ENCODE results near the gene ITFG2. TPM values are rescaled to one million over a fixed set of nuclear protein-coding genes. Genes with fewer than 3 reads are reported as not detected.
"Not testable (repeated sequence)": the region's sequence is repeated elsewhere in the genome, so short reads cannot be mapped to it uniquely, and the experiment has no call there.

Gene ITFG2
- 19.7 and 22.7 TPM in 2 replicates for total RNA-seq (2014; rRNA removed; shearing (Covaris generic))

GRCh38 chr12:2812290-2813213 lies at the start of gene ITFG2:
TSS of gene ITFG2 (plus strand) at chr12:2812668. CDS start at chr12:2812761, 93 bp downstream.
- H3K9me3 ChIP-seq (replicated peaks) = no peaks in the 10 kb centered on the region
- H3K27ac ChIP-seq = peak within 1 kb of the TSS; percentile 81

GRCh38 chr12:2764398-2764797 lies 48.1 kb upstream of the ITFG2 start:
- H3K36me3 ChIP-seq = no peaks in the 10 kb centered on the region
- DNase-seq (ENCODE audit: low read depth in 1 of 2, low spot score in 2 of 2) = no peak
- no peak overlapping the region for H3K27ac ChIP-seq
- H3K4me3 ChIP-seq = no peak overlapping the region
- H3K27me3 ChIP-seq (replicated peaks) = peaks cover 33% of the 10 kb centered on the region
- no peaks in the 10 kb centered on the region for H3K9me3 ChIP-seq (replicated peaks)
- H3K4me1 ChIP-seq (replicated peaks) = no peaks in the 10 kb centered on the region

More at GRCh38 chr12:2812290-2813213, at the start of gene ITFG2:
- H3K4me3 ChIP-seq = peak within 1 kb of the TSS; percentile 69
- no peaks in the 10 kb centered on the region for H3K27me3 ChIP-seq (replicated peaks)
- H3K36me3 ChIP-seq = peaks cover 19% of the 10 kb centered on the region
- DNase-seq (ENCODE audit: low read depth in 1 of 2, low spot score in 2 of 2) = peak; percentile 99 to 100
- 0 out of 2 replicates have a peak, but pooled peaks cover 7% of the 10 kb centered on the region for H3K4me1 ChIP-seq (replicated peaks)

- Histone ChIP-seq H3K36me3 (no peaks in the 10 kb centered on the region), H3K9me3 (replicated peaks) (no peaks in the 10 kb centered on the region), H3K4me1 (replicated peaks) (no peaks in the 10 kb centered on the region), H3K27me3 (replicated peaks) (peaks cover 31% of the 10 kb centered on the region), H3K4me3 (no peak overlapping the region), H3K27ac (no peak overlapping the region)
- no peak for DNase-seq (ENCODE audit: low read depth in 1 of 2, low spot score in 2 of 2)
These were observed 47.4 kb upstream of the ITFG2 start for GRCh38 chr12:2765052-2765451.

- no peak for DNase-seq (ENCODE audit: low read depth in 1 of 2, low spot score in 2 of 2)
- Histone ChIP-seq H3K4me1 (replicated peaks) (no peaks in the 10 kb centered on the region), H3K36me3 (no peaks in the 10 kb centered on the region), H3K4me3 (no peak overlapping the region), H3K27me3 (replicated peaks) (peaks cover 31% of the 10 kb centered on the region), H3K9me3 (replicated peaks) (no peaks in the 10 kb centered on the region), H3K27ac (no peak overlapping the region)
These were observed 46.9 kb upstream of the ITFG2 start for GRCh38 chr12:2765608-2766007.

- Histone ChIP-seq H3K36me3 (no peaks in the 10 kb centered on the region), H3K4me1 (replicated peaks) (no peaks in the 10 kb centered on the region), H3K27ac (no peak overlapping the region), H3K9me3 (replicated peaks) (no peaks in the 10 kb centered on the region), H3K27me3 (replicated peaks) (peaks cover 29% of the 10 kb centered on the region), H3K4me3 (no peak overlapping the region)
- DNase-seq (ENCODE audit: low read depth in 1 of 2, low spot score in 2 of 2) = no peak
These were observed 44.1 kb upstream of the ITFG2 start for GRCh38 chr12:2768224-2768961.

GRCh38 chr12:2769866-2770533 lies 42.5 kb upstream of the ITFG2 start:
- no peak overlapping the region for H3K4me3 ChIP-seq
- peaks cover 30% of the 10 kb centered on the region for H3K27me3 ChIP-seq (replicated peaks)
- no peaks in the 10 kb centered on the region for H3K36me3 ChIP-seq
- H3K4me1 ChIP-seq (replicated peaks) = no peaks in the 10 kb centered on the region
- no peak for DNase-seq (ENCODE audit: low read depth in 1 of 2, low spot score in 2 of 2)
- no peaks in the 10 kb centered on the region for H3K9me3 ChIP-seq (replicated peaks)
- H3K27ac ChIP-seq = no peak overlapping the region

- peaks cover 28% of the 10 kb centered on the region for H3K27me3 ChIP-seq (replicated peaks)
- H3K9me3 ChIP-seq (replicated peaks); H3K36me3 ChIP-seq: not testable (repeated sequence)
These were observed 41.9 kb upstream of the ITFG2 start for GRCh38 chr12:2770544-2770943.

GRCh38 chr12:2772370-2772769 lies 40.1 kb upstream of the ITFG2 start:
- Histone ChIP-seq H3K4me3 (no peak overlapping the region), H3K27me3 (replicated peaks) (peaks cover 24% of the 10 kb centered on the region), H3K9me3 (replicated peaks) (no peaks in the 10 kb centered on the region), H3K4me1 (replicated peaks) (no peaks in the 10 kb centered on the region), H3K27ac (no peak overlapping the region), H3K36me3 (no peaks in the 10 kb centered on the region)
- DNase-seq (ENCODE audit: low read depth in 1 of 2, low spot score in 2 of 2) = no peak

More at GRCh38 chr12:2770544-2770943, 41.9 kb upstream of the ITFG2 start:
- H3K27ac ChIP-seq; H3K4me3 ChIP-seq; DNase-seq (ENCODE audit: low read depth in 1 of 2, low spot score in 2 of 2); H3K4me1 ChIP-seq (replicated peaks): not testable (repeated sequence)

GRCh38 chr12:2773199-2773875 lies 39.1 kb upstream of the ITFG2 start:
- DNase-seq (ENCODE audit: low read depth in 1 of 2, low spot score in 2 of 2) = no peak
- H3K4me1 ChIP-seq (replicated peaks) = no peaks in the 10 kb centered on the region
- no peak overlapping the region for H3K4me3 ChIP-seq
- H3K27ac ChIP-seq = no peak overlapping the region
- H3K27me3 ChIP-seq (replicated peaks) = peaks cover 31% of the 10 kb centered on the region
- no peaks in the 10 kb centered on the region for H3K36me3 ChIP-seq
- no peaks in the 10 kb centered on the region for H3K9me3 ChIP-seq (replicated peaks)

GRCh38 chr12:2775431-2775830 lies 37.0 kb upstream of the ITFG2 start:
- Histone ChIP-seq H3K27ac (no peak overlapping the region), H3K4me3 (no peak overlapping the region), H3K36me3 (no peaks in the 10 kb centered on the region), H3K4me1 (replicated peaks) (no peaks in the 10 kb centered on the region), H3K27me3 (replicated peaks) (peaks cover 44% of the 10 kb centered on the region), H3K9me3 (replicated peaks) (no peaks in the 10 kb centered on the region)
- no peak for DNase-seq (ENCODE audit: low read depth in 1 of 2, low spot score in 2 of 2)

GRCh38 chr12:2776129-2776806 lies 36.2 kb upstream of the ITFG2 start:
- no peaks in the 10 kb centered on the region for H3K9me3 ChIP-seq (replicated peaks)
- H3K27me3 ChIP-seq (replicated peaks) = peaks cover 44% of the 10 kb centered on the region
- H3K4me3 ChIP-seq = no peak overlapping the region
- no peak overlapping the region for H3K27ac ChIP-seq
- no peaks in the 10 kb centered on the region for H3K36me3 ChIP-seq
- DNase-seq (ENCODE audit: low read depth in 1 of 2, low spot score in 2 of 2) = no peak
- no peaks in the 10 kb centered on the region for H3K4me1 ChIP-seq (replicated peaks)

GRCh38 chr12:2779281-2779680 lies 33.2 kb upstream of the ITFG2 start:
- DNase-seq (ENCODE audit: low read depth in 1 of 2, low spot score in 2 of 2) = no peak
- peaks cover 33% of the 10 kb centered on the region for H3K27me3 ChIP-seq (replicated peaks)
- no peak overlapping the region for H3K4me3 ChIP-seq

More at GRCh38 chr12:2779281-2779680, 33.2 kb upstream of the ITFG2 start:
- peaks cover 4% of the 10 kb centered on the region for H3K4me1 ChIP-seq (replicated peaks)
- no peaks in the 10 kb centered on the region for H3K9me3 ChIP-seq (replicated peaks)
- H3K27ac ChIP-seq = no peak overlapping the region
- H3K36me3 ChIP-seq = no peaks in the 10 kb centered on the region
